Measurements from ENCODE around the gene FADS2. TPM values are rescaled to one million over a fixed set of nuclear protein-coding genes. Genes with fewer than 3 reads are reported as not detected.

Gene FADS2
- total RNA-seq, 1 experiment from 2014 or later = 246 TPM

GRCh38 chr11:61846362-61847020 is 18.4 kb downstream of the FADS2 start:
- Histone ChIP-seq H4K20me1 (ENCODE audit: low read length) (no peaks in the 10 kb centered on the region), H3K27me3 (ENCODE audit: low read length) (no peaks in the 10 kb centered on the region), H3K9me2 (replicated peaks; ENCODE audit: low read length) (no peaks in the 10 kb centered on the region), H3K27ac (ENCODE audit: low read length) (no peak overlapping the region), H3K4me3 (ENCODE audit: low read length) (no peak overlapping the region), H3K9ac (ENCODE audit: low read length) (no peak overlapping the region), H3K79me2 (ENCODE audit: low read length) (no peaks in the 10 kb centered on the region), H3K4me2 (ENCODE audit: low read length) (no peak overlapping the region), H2AFZ (ENCODE audit: low read length) (no peak overlapping the region), H3K9me3 (ENCODE audit: low read length) (no peaks in the 10 kb centered on the region), H3K36me3 (ENCODE audit: low read depth, low read length) (peaks cover 41% of the 10 kb centered on the region), H3F3A (ENCODE audit: low read length, unreplicated experiment) (no peaks in the 10 kb centered on the region), H3K4me1 (ENCODE audit: insufficient read depth, low read length) (no peaks in the 10 kb centered on the region)
- BruUV-seq (replicated peaks) = no TSS peak
- TF ChIP-seq EZH2phosphoT487 (IDR thresholded peaks at IDR 0.05; ENCODE audit: borderline replicate concordance, low read length) (no peak), EZH2 (IDR thresholded peaks at IDR 0.05; ENCODE audit: low read length, unreplicated experiment) (no peak)
- TF ChIP-seq, protein P1, sequence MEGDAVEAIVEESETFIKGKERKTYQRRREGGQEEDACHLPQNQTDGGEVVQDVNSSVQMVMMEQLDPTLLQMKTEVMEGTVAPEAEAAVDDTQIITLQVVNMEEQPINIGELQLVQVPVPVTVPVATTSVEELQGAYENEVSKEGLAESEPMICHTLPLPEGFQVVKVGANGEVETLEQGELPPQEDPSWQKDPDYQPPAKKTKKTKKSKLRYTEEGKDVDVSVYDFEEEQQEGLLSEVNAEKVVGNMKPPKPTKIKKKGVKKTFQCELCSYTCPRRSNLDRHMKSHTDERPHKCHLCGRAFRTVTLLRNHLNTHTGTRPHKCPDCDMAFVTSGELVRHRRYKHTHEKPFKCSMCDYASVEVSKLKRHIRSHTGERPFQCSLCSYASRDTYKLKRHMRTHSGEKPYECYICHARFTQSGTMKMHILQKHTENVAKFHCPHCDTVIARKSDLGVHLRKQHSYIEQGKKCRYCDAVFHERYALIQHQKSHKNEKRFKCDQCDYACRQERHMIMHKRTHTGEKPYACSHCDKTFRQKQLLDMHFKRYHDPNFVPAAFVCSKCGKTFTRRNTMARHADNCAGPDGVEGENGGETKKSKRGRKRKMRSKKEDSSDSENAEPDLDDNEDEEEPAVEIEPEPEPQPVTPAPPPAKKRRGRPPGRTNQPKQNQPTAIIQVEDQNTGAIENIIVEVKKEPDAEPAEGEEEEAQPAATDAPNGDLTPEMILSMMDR (conservative IDR thresholded peaks at IDR 0.05; ENCODE audit: low read depth, low read length) = no peak
- ChIA-PET POLR2A (ENCODE audit: unreplicated experiment) (no interaction called here), CTCF (interaction anchor here (0.6 kb wide), 1 partner anchor 228 kb away, joined by 4 read pairs; no protein-coding TSS in a partner anchor)
- intact Hi-C loops (cut with micrococcal nuclease) = no loop called here
- DNase-seq (no peak), ATAC-seq (no peak)

- POLR2A ChIA-PET (ENCODE audit: unreplicated experiment) = no interaction called here
- Histone ChIP-seq H3K27me3 (ENCODE audit: low read length) (no peaks in the 10 kb centered on the region), H3K9me2 (replicated peaks; ENCODE audit: low read length) (no peaks in the 10 kb centered on the region), H3K4me3 (ENCODE audit: low read length) (no peak overlapping the region), H3K27ac (ENCODE audit: low read length) (no peak overlapping the region), H3K9ac (ENCODE audit: low read length) (no peak overlapping the region), H3K79me2 (ENCODE audit: low read length) (no peaks in the 10 kb centered on the region), H3K36me3 (ENCODE audit: low read depth, low read length) (peaks cover 28% of the 10 kb centered on the region), H3K4me2 (ENCODE audit: low read length) (no peak overlapping the region), H3K9me3 (ENCODE audit: low read length) (no peaks in the 10 kb centered on the region), H3K4me1 (ENCODE audit: insufficient read depth, low read length) (no peaks in the 10 kb centered on the region), H4K20me1 (ENCODE audit: low read length) (no peaks in the 10 kb centered on the region), H2AFZ (ENCODE audit: low read length) (no peak overlapping the region), H3F3A (ENCODE audit: low read length, unreplicated experiment) (no peaks in the 10 kb centered on the region)
- TF ChIP-seq EZH2phosphoT487 (IDR thresholded peaks at IDR 0.05; ENCODE audit: borderline replicate concordance, low read length) = no peak
- TF ChIP-seq EZH2 (IDR thresholded peaks at IDR 0.05; ENCODE audit: low read length, unreplicated experiment) = no peak
- TF ChIP-seq, protein P1 (conservative IDR thresholded peaks at IDR 0.05; ENCODE audit: low read depth, low read length) = no peak
- ATAC-seq (no peak), DNase-seq (no peak)
- intact Hi-C loops (cut with micrococcal nuclease) = no loop called here
- BruUV-seq (replicated peaks) = no TSS peak
- CTCF ChIA-PET = interaction anchor here (0.5 kb wide), 1 partner anchor 33 kb away, joined by 3 read pairs; no protein-coding TSS in a partner anchor
These were observed 19.9 kb downstream of the FADS2 start for GRCh38 chr11:61847914-61848581.

GRCh38 chr11:61848631-61849030 is 20.5 kb downstream of the FADS2 start:
- H3K4me3 ChIP-seq (ENCODE audit: low read length) = no peak overlapping the region
- H4K20me1 ChIP-seq (ENCODE audit: low read length) = no peaks in the 10 kb centered on the region
- ATAC-seq (no peak), DNase-seq (no peak)
- H3K9me3 ChIP-seq (ENCODE audit: low read length) = no peaks in the 10 kb centered on the region
- intact Hi-C loops (cut with micrococcal nuclease) = no loop called here
- H3K36me3 ChIP-seq (ENCODE audit: low read depth, low read length) = peaks cover 25% of the 10 kb centered on the region
- no peaks in the 10 kb centered on the region for H3K27me3 ChIP-seq (ENCODE audit: low read length)
- H3K9ac ChIP-seq (ENCODE audit: low read length) = no peak overlapping the region
- no peak overlapping the region for H2AFZ ChIP-seq (ENCODE audit: low read length)
- no peaks in the 10 kb centered on the region for H3K9me2 ChIP-seq (replicated peaks; ENCODE audit: low read length)
- H3K4me1 ChIP-seq (ENCODE audit: insufficient read depth, low read length) = no peaks in the 10 kb centered on the region
- no peaks in the 10 kb centered on the region for H3K79me2 ChIP-seq (ENCODE audit: low read length)
- BruUV-seq (replicated peaks) = no TSS peak
- CTCF ChIA-PET = no interaction called here
- TF ChIP-seq, protein P1 (conservative IDR thresholded peaks at IDR 0.05; ENCODE audit: low read depth, low read length) = no peak
- TF ChIP-seq EZH2 (IDR thresholded peaks at IDR 0.05; ENCODE audit: low read length, unreplicated experiment) (no peak), EZH2phosphoT487 (IDR thresholded peaks at IDR 0.05; ENCODE audit: borderline replicate concordance, low read length) (no peak)
- H3F3A ChIP-seq (ENCODE audit: low read length, unreplicated experiment) = no peaks in the 10 kb centered on the region
- H3K4me2 ChIP-seq (ENCODE audit: low read length) = no peak overlapping the region
- H3K27ac ChIP-seq (ENCODE audit: low read length) = no peak overlapping the region
- POLR2A ChIA-PET (ENCODE audit: unreplicated experiment) = no interaction called here
